ENCODE data around the gene OR1F1. TPM values are rescaled to one million over a fixed set of nuclear protein-coding genes. Genes with fewer than 3 reads are reported as not detected.
"Not testable (repeated sequence)": the region's sequence is repeated elsewhere in the genome, so short reads cannot be mapped to it uniquely, and the experiment has no call there.

The OR1F1 gene
- total RNA-seq, 1 donor from 2014 or later, result not detected

GRCh38 chr16:3165111-3165822 lies 22.7 kb upstream of the OR1F1 start:
- Histone ChIP-seq H3K36me3 (no peaks in the 10 kb centered on the region), H3K27ac (no peak overlapping the region), H3K9me3 (ENCODE audit: low read depth) (no peaks in the 10 kb centered on the region), H4K20me1 (ENCODE audit: low read depth) (no peaks in the 10 kb centered on the region), H3K4me2 (peak overlapping the region; percentile 63), H3K4me3 (peak overlapping the region; percentile 11), H2AFZ (replicated peaks) (peak overlapping the region; percentile 95), H3K9ac (no peak overlapping the region), H3F3A (ENCODE audit: low read depth) (peaks cover 5% of the 10 kb centered on the region), H3K4me1 (peaks cover 2% of the 10 kb centered on the region), H3K27me3 (peaks cover 42% of the 10 kb centered on the region), H3K79me2 (ENCODE audit: low read depth) (no peaks in the 10 kb centered on the region)
- DNase-seq (ENCODE audit: low spot score), result no peak
- H3K9me3 Mint-ChIP-seq, result no peaks in the 10 kb centered on the region
- H3K4me1 Mint-ChIP-seq, result peaks cover 3% of the 10 kb centered on the region
- H3K27ac Mint-ChIP-seq, result no peak overlapping the region
- H3K36me3 Mint-ChIP-seq, result no peaks in the 10 kb centered on the region
- H3K4me3 Mint-ChIP-seq, result peak overlapping the region; percentile 34
- TF ChIP-seq EZH2phosphoT487 (IDR thresholded peaks at IDR 0.05), result no peak
- TF ChIP-seq CTCF (IDR thresholded peaks at IDR 0.05), result no peak
- TF ChIP-seq EZH2 (IDR thresholded peaks at IDR 0.05), result no peak
- peaks cover 14% of the 10 kb centered on the region for H3K27me3 Mint-ChIP-seq (ENCODE audit: insufficient read depth, low read depth)

DNA sequence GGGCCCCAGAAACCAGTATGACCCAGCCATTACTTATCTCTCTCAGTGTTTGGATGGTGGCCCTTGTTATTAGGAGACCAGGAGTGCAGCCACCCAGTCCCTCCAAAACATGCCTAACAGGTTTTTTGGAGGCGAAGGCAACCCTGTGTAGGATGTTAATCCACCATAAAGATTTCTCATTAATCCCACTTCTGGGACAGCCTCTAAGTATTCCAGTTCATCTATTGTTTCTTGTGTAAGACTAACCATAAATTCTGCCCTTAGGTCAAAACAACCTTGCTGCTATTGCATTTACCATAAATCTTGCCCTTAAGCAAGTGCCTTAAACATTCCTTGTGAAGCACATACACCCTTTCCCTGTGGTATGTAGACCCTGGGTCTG lies 21.5 kb upstream of the OR1F1 start:
- peaks cover 54% of the 10 kb centered on the region for H3K27me3 ChIP-seq
- Mint-ChIP-seq H3K4me1 (peaks cover 8% of the 10 kb centered on the region), H3K36me3 (no peaks in the 10 kb centered on the region)

DNA sequence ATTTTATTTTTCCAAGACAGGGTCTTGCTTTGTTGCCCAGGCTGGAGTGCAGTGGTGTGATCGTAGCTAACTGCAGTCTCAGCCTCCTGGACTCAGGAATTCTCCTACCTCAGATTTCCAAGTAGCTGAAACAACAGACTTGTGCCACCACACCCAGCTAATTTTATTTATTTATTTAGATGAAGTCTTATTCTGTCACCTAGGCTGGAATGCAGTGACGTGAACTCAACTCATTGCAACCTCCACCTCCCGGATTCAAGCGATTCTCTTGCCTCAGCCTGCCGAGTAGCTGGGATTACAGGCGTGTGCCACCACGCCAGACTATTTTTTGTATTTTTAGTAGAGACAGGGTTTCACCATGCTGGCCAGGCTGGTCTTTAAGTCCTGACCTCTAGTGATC lies 19.3 kb upstream of the OR1F1 start:
- peaks cover 36% of the 10 kb centered on the region for H3F3A ChIP-seq (ENCODE audit: low read depth)
- peaks cover 77% of the 10 kb centered on the region for H3K27me3 ChIP-seq
- H3K4me1 Mint-ChIP-seq, result peaks cover 17% of the 10 kb centered on the region
- peaks cover 16% of the 10 kb centered on the region for H3K4me1 ChIP-seq
- not testable (repeated sequence) for H3K9ac ChIP-seq; H3K4me3 Mint-ChIP-seq; H3K9me3 ChIP-seq (ENCODE audit: low read depth); H3K27ac Mint-ChIP-seq; H3K36me3 ChIP-seq; H3K27ac ChIP-seq; H3K4me3 ChIP-seq; H3K4me2 ChIP-seq; H2AFZ ChIP-seq (replicated peaks); H3K9me3 Mint-ChIP-seq; H3K36me3 Mint-ChIP-seq; DNase-seq (ENCODE audit: low spot score); H3K79me2 ChIP-seq (ENCODE audit: low read depth)
- H4K20me1 ChIP-seq (ENCODE audit: low read depth), result peaks cover 13% of the 10 kb centered on the region
- H3K27me3 Mint-ChIP-seq (ENCODE audit: insufficient read depth, low read depth), result peaks cover 38% of the 10 kb centered on the region

More for the DNA sequence above, 21.5 kb upstream of the OR1F1 start:
- H3F3A ChIP-seq (ENCODE audit: low read depth), result peaks cover 18% of the 10 kb centered on the region
- H2AFZ ChIP-seq (replicated peaks), result no peak overlapping the region
- peaks cover 2% of the 10 kb centered on the region for H4K20me1 ChIP-seq (ENCODE audit: low read depth)
- no peak overlapping the region for H3K27ac ChIP-seq
- no peak overlapping the region for H3K27ac Mint-ChIP-seq
- no peaks in the 10 kb centered on the region for H3K79me2 ChIP-seq (ENCODE audit: low read depth)
- peaks cover 10% of the 10 kb centered on the region for H3K4me1 ChIP-seq
- no peak for DNase-seq (ENCODE audit: low spot score)
- H3K9me3 ChIP-seq (ENCODE audit: low read depth), result no peaks in the 10 kb centered on the region
- H3K4me3 ChIP-seq, result no peak overlapping the region
- TF ChIP-seq CTCF (IDR thresholded peaks at IDR 0.05) (no peak), EZH2 (IDR thresholded peaks at IDR 0.05) (no peak)
- no peak overlapping the region for H3K4me3 Mint-ChIP-seq
- H3K9me3 Mint-ChIP-seq, result no peaks in the 10 kb centered on the region
- no peak overlapping the region for H3K9ac ChIP-seq
- no peaks in the 10 kb centered on the region for H3K36me3 ChIP-seq
- peaks cover 26% of the 10 kb centered on the region for H3K27me3 Mint-ChIP-seq (ENCODE audit: insufficient read depth, low read depth)
- H3K4me2 ChIP-seq, result no peak overlapping the region

- no peaks in the 10 kb centered on the region for H3K36me3 ChIP-seq
- peaks cover 25% of the 10 kb centered on the region for H3K4me1 ChIP-seq
- H3K4me2 ChIP-seq, result peak overlapping the region; percentile 70
- H3F3A ChIP-seq (ENCODE audit: low read depth), result peaks cover 44% of the 10 kb centered on the region
- no peak overlapping the region for H3K27ac ChIP-seq
- H4K20me1 ChIP-seq (ENCODE audit: low read depth), result peaks cover 21% of the 10 kb centered on the region
- peaks cover 89% of the 10 kb centered on the region for H3K27me3 ChIP-seq
- peak overlapping the region; percentile 41 for H3K4me3 ChIP-seq
- no peak overlapping the region for H2AFZ ChIP-seq (replicated peaks)
- no peak overlapping the region for H3K9ac ChIP-seq
- DNase-seq (ENCODE audit: low spot score), result peak; percentile 57
- no peaks in the 10 kb centered on the region for H3K36me3 Mint-ChIP-seq
- peak overlapping the region; percentile 66 for H3K4me3 Mint-ChIP-seq
- no peaks in the 10 kb centered on the region for H3K9me3 ChIP-seq (ENCODE audit: low read depth)
- H3K27me3 Mint-ChIP-seq (ENCODE audit: insufficient read depth, low read depth), result peaks cover 52% of the 10 kb centered on the region
- H3K4me1 Mint-ChIP-seq, result peaks cover 22% of the 10 kb centered on the region
- TF ChIP-seq EZH2 (IDR thresholded peaks at IDR 0.05) (peak; percentile 81), CTCF (IDR thresholded peaks at IDR 0.05) (no peak), EZH2phosphoT487 (IDR thresholded peaks at IDR 0.05) (peak; percentile 38)
- H3K79me2 ChIP-seq (ENCODE audit: low read depth), result no peaks in the 10 kb centered on the region
- no peaks in the 10 kb centered on the region for H3K9me3 Mint-ChIP-seq
- no peak overlapping the region for H3K27ac Mint-ChIP-seq
Measured at GRCh38 chr16:3170440-3171180, 17.4 kb upstream of the OR1F1 start.
